Measurements from ENCODE around the gene FNDC3B. TPM values are rescaled to one million over a fixed set of nuclear protein-coding genes. Genes with fewer than 3 reads are reported as not detected.

The FNDC3B gene
- total and polyA plus RNA-seq, 9 of the 15 experiments (the other 6 are each of a cell fraction or from before 2014, with no cell fraction given): 7.0 to 35.8 (median 16.2) TPM

GRCh38 chr3:172065527-172065926 is 26.1 kb downstream of the FNDC3B start:
- peak; percentile 78 for ATAC-seq
- no peaks in the 10 kb centered on the region for H3K9me1 ChIP-seq (ENCODE audit: control insufficient read depth, insufficient read depth, low read length)
- peak overlapping the region in 1 of 2 experiments; percentile 66; a peak in 2 of 4 replicates for H3K9ac ChIP-seq (ENCODE audit: insufficient read depth in 1 of 2, low read depth in 2 of 2, low read length in 2 of 2)
- DNase-seq (ENCODE audit: extremely low read depth in 1 of 4, low spot score in 3 of 4): peak in 2 of 4 experiments; percentile 65 to 88
- ChIA-PET POLR2A (interaction anchor here (0.7 to 2.7 kb wide), 9 partner anchors 9 to 685 kb away, joined by 3 to 11 read pairs (median 4); partner anchors contain the start of gene ECT2), CTCF (ENCODE audit: low intra/inter-chr PET ratio) (no interaction called here)
- peak overlapping the region; percentile 92 for H3K27ac ChIP-seq (ENCODE audit: extremely low read depth, low read depth, low read length)
- no peaks in the 10 kb centered on the region; the same call in 1 of the 2 replicates for H4K20me1 ChIP-seq (replicated peaks; ENCODE audit: control insufficient read depth, insufficient read depth, low read length)
- peaks cover 16% of the 10 kb centered on the region; the same call in 2 of the 3 replicates for H3K36me3 ChIP-seq (ENCODE audit: control insufficient read depth, insufficient read depth, low read length)
- H3K79me2 ChIP-seq (ENCODE audit: control insufficient read depth, insufficient read depth, low read length): peaks cover 91% of the 10 kb centered on the region
- peak; percentile 82 for FAIRE-seq
- H3K27me3 ChIP-seq (ENCODE audit: control insufficient read depth in 2 of 2, insufficient read depth in 2 of 2, low read length in 2 of 2): no peaks in the 10 kb centered on the region
- no peak overlapping the region for H3K4me3 ChIP-seq
- intact Hi-C loops (cut with micrococcal nuclease) (loop anchor here (5.0 kb wide), 1 partner anchor 42 kb away; no protein-coding TSS in a partner anchor), in situ Hi-C loops (cut with MboI) (no loop called here)
- H3K4me1 ChIP-seq (replicated peaks in 1 of 2; ENCODE audit: control insufficient read depth in 2 of 2, insufficient read depth in 2 of 2, low read length in 2 of 2): peaks cover 11 to 56% of the 10 kb centered on the region in 2 experiments
- BruUV-seq (replicated peaks): no TSS peak
- H3K9me3 ChIP-seq (replicated peaks; ENCODE audit: control insufficient read depth, insufficient read depth, low read depth, low read length): peaks cover 2% of the 10 kb centered on the region; the same call in 1 of the 2 replicates
- peak overlapping the region; percentile 58 for H3K4me2 ChIP-seq (ENCODE audit: insufficient read depth, low read length)
- WGBS (ENCODE audit: insufficient coverage, low coverage, missing lambda C conversion rate): 0% methylated on average over 1 of the region's 1 CpG
- H2AFZ ChIP-seq (ENCODE audit: low read depth, low read length): peak overlapping the region; percentile 64
- TF ChIP-seq HDAC2 (IDR thresholded peaks at IDR 0.05): 0 out of 2 replicates have a peak, but pooled peaks have one; percentile 12
- peak in 1 of 2 experiments; percentile 78; a peak in 2 of 4 replicates for TF ChIP-seq TBL1XR1 (IDR thresholded peaks at IDR 0.05; ENCODE audit: low read length in 2 of 2)
- peak; percentile 76 for TF ChIP-seq MYBL2 (IDR thresholded peaks at IDR 0.05; ENCODE audit: low read depth)
- TF ChIP-seq MYBL2 (CRISPR knock-in tag; IDR thresholded peaks at IDR 0.05; ENCODE audit: borderline replicate concordance): no peak
- peak; percentile 95 for TF ChIP-seq NFIC (IDR thresholded peaks at IDR 0.05)
- peak; percentile 73 for TF ChIP-seq MTA2 (IDR thresholded peaks at IDR 0.05; ENCODE audit: low read depth)
- TF ChIP-seq TRIM24 (IDR thresholded peaks at IDR 0.05): peak in 1 of 2 experiments; percentile 27; a peak in 1 of 4 replicates
- TF ChIP-seq SETDB1 (IDR thresholded peaks at IDR 0.05; ENCODE audit: low read length): no peak
- TF ChIP-seq TCF3 (CRISPR knock-in tag; IDR thresholded peaks at IDR 0.05): peak; percentile 88
- TF ChIP-seq SMARCC2 (IDR thresholded peaks at IDR 0.05; ENCODE audit: low read depth): peak; percentile 67; the same call in 1 of the 2 replicates
- TF ChIP-seq, protein P1, sequence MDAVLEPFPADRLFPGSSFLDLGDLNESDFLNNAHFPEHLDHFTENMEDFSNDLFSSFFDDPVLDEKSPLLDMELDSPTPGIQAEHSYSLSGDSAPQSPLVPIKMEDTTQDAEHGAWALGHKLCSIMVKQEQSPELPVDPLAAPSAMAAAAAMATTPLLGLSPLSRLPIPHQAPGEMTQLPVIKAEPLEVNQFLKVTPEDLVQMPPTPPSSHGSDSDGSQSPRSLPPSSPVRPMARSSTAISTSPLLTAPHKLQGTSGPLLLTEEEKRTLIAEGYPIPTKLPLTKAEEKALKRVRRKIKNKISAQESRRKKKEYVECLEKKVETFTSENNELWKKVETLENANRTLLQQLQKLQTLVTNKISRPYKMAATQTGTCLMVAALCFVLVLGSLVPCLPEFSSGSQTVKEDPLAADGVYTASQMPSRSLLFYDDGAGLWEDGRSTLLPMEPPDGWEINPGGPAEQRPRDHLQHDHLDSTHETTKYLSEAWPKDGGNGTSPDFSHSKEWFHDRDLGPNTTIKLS (IDR thresholded peaks at IDR 0.05; ENCODE audit: borderline replicate concordance, low read depth): peak; percentile 97
- 0 out of 2 replicates have a peak, but pooled peaks have one; percentile 37 for TF ChIP-seq JUND (IDR thresholded peaks at IDR 0.05; ENCODE audit: borderline replicate concordance, low read depth, low read length)
- TF ChIP-seq JUND (tag; IDR thresholded peaks at IDR 0.05; ENCODE audit: borderline replicate concordance, low read depth, low read length): no peak; the same call in 2 of the 3 replicates
- TF ChIP-seq NONO (IDR thresholded peaks at IDR 0.05; ENCODE audit: low read depth in 2 of 2, low read length in 1 of 2): no peak
- TF ChIP-seq RAD21 (CRISPR knock-in tag; conservative IDR thresholded peaks at IDR 0.05 in 1 of 2, IDR thresholded peaks at IDR 0.05 in 1 of 2): peak in 1 of 2 experiments; percentile 10; a peak in 1 of 4 replicates
- peak; percentile 67 for TF ChIP-seq STAT5A (IDR thresholded peaks at IDR 0.05; ENCODE audit: borderline replicate concordance, low read length)
- TF ChIP-seq MECOM (CRISPR knock-in tag; IDR thresholded peaks at IDR 0.05): no peak
- TF ChIP-seq TAL1 (IDR thresholded peaks at IDR 0.05): peak; percentile 83
- TF ChIP-seq MXI1 (IDR thresholded peaks at IDR 0.05; ENCODE audit: low read depth, low read length): peak; percentile 54; the same call in 1 of the 2 replicates
- no peak for TF ChIP-seq RFX5 (IDR thresholded peaks at IDR 0.05; ENCODE audit: low read depth, low read length)
- peak; percentile 75 to 78; a peak in 3 of 4 replicates for TF ChIP-seq KDM1A (IDR thresholded peaks at IDR 0.05)
